ENCODE data around the gene ICAM4.
A peak's percentile ranks its signal among the peaks of the same experiment; 100 is the strongest.

ICAM4 gene

DNA sequence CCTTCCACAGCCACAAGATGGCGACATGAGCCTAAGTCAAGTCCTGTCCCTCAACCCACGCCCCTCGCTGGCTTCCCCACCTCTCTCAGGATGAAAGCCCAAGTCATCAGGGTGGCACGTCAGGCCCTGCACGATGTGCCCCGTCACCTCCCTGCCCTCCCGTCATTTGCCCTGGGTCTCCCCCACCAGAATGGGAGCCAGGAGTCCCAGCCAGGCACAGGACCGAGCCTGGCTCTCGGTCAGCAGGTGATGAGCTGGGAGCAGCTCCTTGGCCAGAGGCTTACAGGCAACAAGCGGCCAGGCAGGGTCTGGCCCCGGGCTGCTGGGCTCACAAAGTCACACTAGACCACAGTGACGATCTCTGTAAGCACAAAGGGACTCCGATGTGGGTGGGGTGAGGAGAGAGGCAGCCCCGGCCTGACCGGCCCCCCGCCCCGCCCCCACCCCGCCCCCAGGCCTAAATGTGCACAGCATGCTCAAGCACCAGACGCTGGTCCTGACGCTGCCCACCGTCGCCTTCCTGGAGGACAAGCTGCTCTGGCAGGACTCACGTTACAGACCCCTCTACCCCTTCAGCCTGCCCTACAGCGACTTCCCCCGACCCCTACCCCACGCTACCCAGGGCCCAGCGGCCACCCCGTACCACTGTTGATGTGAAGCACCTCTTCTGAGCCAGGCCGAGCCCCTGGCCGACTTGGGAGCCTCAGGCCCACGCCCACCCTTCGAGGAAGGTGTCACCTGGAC is 27.4 kb upstream of the ICAM4 start:
- TF ChIP-seq CTCF (IDR thresholded peaks at IDR 0.05): peak; percentile 79

DNA sequence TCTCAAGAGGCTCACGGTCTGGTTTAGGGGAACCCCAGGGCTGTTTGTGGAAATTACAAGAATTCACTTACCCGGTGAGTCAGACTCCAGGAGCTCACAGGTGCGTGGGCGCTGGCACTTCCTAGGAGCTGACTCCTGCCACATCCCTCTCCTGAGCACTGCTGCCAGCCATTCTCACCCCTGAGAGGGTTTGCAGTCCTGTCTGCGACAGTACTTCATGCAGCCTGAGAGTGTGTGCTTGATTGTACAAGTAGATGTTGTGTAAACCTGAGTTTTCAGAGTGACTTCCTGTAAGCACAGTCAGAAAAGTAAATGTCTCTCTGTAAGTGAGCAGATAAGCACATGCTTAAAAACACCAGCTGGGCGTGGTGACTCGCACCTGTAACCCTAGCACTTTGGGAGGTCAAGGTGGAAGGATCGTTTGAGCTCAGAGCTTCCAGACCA is 26.6 kb upstream of the ICAM4 start:
- no peak for TF ChIP-seq CTCF (IDR thresholded peaks at IDR 0.05)

- no peak for TF ChIP-seq CTCF (IDR thresholded peaks at IDR 0.05)
Observed at GRCh38 chr19:10262771-10263170, 24.0 kb upstream of the ICAM4 start.

DNA sequence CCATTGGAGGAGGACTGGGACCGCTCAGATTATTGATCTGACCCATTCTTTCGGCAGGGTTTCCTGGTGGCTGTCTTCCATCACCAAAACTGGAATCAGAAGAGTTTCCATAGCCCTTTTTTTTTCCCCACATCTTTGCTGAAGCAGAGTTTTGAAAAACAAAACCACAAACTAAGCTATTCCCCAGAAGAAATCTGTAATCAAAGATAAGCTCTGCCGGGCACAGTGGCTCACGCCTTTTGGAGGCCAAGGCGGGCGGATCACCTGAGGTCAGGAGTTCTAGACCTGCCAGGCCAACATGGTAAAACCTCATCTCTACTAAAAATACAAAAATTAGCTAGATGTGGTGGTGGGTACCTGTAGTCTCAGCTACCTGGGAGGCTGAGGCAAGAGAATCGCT is 20.0 kb upstream of the ICAM4 start:
- TF ChIP-seq CTCF (IDR thresholded peaks at IDR 0.05): no peak

- no peak for TF ChIP-seq CTCF (IDR thresholded peaks at IDR 0.05)
Observed at GRCh38 chr19:10268071-10268470, 18.7 kb upstream of the ICAM4 start.

DNA sequence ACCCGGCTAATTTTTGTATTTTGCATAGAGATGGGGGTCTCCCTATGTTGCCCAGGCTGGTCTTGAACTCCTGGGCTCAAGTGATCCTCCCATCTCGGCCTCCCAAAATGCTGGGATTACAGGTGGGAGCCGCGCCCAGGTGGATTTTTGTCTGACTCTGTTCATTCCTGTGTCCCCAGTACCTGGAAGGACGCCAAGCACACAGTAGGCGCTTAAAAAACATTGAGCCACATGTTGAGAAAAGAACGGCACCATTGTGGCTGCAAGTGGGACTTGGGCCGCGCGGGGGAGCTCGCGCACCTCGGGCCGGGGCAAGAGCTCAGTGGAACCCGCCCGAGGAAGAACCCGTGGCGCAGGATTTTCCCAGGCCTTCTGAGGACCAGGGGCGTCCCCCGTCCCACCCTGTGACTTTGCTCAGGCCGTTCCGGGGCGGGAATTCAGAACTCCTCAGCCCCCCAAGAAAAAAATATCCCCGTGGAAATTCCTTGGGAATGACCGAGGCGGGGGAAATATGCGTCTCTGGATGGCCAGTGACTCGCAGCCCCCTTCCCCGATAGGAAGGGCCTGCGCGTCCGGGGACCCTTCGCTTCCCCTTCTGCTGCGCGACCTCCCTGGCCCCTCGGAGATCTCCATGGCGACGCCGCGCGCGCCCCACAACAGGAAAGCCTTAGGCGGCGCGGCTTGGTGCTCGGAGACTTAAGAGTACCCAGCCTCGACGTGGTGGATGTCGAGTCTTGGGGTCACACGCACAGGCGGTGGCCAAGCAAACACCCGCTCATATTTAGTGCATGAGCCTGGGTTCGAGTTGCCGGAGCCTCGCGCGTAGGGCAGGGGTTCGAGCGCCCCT is 17.2 kb upstream of the ICAM4 start:
- peak; percentile 93 for TF ChIP-seq CTCF (IDR thresholded peaks at IDR 0.05)

GRCh38 chr19:10270180-10270615 is 16.6 kb upstream of the ICAM4 start:
- no peak for TF ChIP-seq CTCF (IDR thresholded peaks at IDR 0.05)
